Measurements from ENCODE around the gene USP46.

Gene USP46

GRCh38 chr4:52641854-52642563, 17.1 kb downstream of the USP46 start:
- no peak overlapping the region for H3K4me3 ChIP-seq (ENCODE audit: control insufficient read depth, low read depth, low read length)
- peak; percentile 76 for DNase-seq (ENCODE audit: low read depth)
- TF ChIP-seq CTCF (conservative IDR thresholded peaks at IDR 0.05; ENCODE audit: control insufficient read depth, insufficient read depth, low read depth, low read length), result no peak

DNA sequence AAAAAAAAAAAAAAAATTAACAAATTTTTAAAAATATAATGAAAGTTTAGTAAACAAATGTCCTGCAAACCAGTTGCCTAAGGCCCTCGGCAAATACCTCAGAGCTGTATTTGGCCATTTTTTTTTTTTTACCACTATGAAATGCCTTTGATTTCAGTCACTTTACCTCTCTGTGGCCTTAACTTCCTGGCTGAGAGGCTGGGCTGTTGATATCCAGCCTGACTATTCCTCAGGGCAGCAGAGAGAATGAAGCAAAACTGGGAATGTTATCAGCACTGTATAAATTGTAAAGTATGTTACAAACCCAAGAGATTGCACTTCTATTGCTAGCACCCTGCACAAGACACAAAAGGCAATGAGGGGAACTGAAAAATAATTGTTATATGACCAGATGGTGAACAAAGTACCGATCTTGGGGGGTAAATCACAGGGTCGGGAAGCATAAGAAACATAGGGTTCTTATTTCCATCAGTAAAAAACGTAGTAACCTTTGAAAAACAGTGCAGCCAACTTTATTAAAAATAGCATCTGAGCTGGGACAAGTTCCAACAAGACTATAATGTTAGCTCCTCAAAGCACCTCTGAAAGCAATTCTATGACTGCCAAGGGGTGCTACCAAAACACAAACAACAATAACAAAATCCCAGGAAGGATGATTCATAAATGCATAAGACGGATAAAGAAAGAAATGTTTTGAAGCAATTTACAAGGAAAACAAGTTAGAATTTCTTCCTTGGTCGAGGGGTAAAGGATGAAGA, 18.1 kb downstream of the USP46 start:
- H3K4me3 ChIP-seq (ENCODE audit: control insufficient read depth, low read depth, low read length), result no peak overlapping the region
- no peak for DNase-seq (ENCODE audit: low read depth)
- TF ChIP-seq CTCF (conservative IDR thresholded peaks at IDR 0.05; ENCODE audit: control insufficient read depth, insufficient read depth, low read depth, low read length), result no peak

- TF ChIP-seq CTCF (conservative IDR thresholded peaks at IDR 0.05; ENCODE audit: control insufficient read depth, insufficient read depth, low read depth, low read length), result no peak
- no peak for DNase-seq (ENCODE audit: low read depth)
- no peak overlapping the region for H3K4me3 ChIP-seq (ENCODE audit: control insufficient read depth, low read depth, low read length)
Measured at GRCh38 chr4:52638717-52639116, 20.4 kb downstream of the USP46 start.

DNA sequence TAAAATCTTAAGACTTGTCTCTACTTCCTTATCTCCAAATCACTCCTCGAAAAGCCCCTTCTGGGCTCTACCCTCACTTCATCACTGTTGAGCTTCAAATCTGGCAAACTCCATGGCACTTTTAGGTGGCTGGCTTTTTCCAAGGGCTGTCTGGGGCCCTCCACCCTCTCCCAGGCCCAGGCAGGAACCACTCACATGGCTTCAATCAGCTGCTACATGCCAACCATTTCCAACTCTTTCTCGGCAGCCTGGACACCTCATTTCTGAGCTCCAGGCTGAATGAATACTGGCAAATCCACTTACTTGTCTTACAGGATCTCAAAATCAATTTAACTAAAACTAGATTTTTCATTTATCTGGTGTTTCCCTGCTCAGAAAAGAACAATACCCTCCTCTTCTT, 22.0 kb downstream of the USP46 start:
- DNase-seq (ENCODE audit: low read depth), result no peak
- H3K4me3 ChIP-seq (ENCODE audit: control insufficient read depth, low read depth, low read length), result no peak overlapping the region
- no peak for TF ChIP-seq CTCF (conservative IDR thresholded peaks at IDR 0.05; ENCODE audit: control insufficient read depth, insufficient read depth, low read depth, low read length)

DNA sequence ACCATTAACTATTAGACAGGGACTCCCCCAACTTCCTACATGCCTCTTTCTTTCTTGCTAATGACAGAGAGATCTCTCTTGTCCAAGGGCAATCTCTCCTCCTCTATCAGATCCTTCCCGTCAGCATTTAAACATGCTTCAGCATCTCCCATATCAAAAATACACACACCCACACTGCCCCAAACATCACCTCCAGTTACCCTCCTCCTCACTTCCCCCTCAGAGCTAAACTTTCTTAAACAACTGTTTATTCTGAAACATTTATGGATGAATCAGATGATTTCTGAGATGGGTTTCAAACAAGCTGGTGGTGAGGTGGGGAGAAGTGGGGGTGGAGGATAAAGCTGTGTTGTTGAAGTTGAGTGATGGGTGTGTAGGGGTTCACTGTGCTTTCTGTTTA, 23.5 kb downstream of the USP46 start:
- DNase-seq (ENCODE audit: low read depth), result no peak
- TF ChIP-seq CTCF (conservative IDR thresholded peaks at IDR 0.05; ENCODE audit: control insufficient read depth, insufficient read depth, low read depth, low read length), result no peak

DNA sequence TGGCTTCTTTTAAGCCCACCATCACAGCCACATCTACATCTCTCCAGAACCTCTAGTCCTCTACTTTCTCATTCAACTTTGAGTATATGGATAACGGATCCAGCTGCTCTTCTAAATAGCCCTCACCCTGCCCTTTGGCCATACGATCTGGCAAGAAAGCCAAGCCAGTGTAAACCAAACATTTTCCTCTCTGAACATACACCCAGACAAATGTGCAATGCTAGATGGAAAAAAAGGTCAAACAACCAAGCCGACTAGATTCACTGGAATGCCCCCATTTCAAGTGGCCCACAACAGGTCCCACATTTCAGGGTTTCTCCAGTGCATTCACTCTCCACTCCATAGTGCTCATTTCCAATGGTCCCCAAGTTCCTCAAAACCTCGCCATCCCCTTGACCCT, 24.0 kb downstream of the USP46 start:
- TF ChIP-seq CTCF (conservative IDR thresholded peaks at IDR 0.05; ENCODE audit: control insufficient read depth, insufficient read depth, low read depth, low read length), result no peak
- no peak overlapping the region for H3K4me3 ChIP-seq (ENCODE audit: control insufficient read depth, low read depth, low read length)
- DNase-seq (ENCODE audit: low read depth), result no peak

More for the DNA sequence above, 23.5 kb downstream of the USP46 start:
- H3K4me3 ChIP-seq (ENCODE audit: control insufficient read depth, low read depth, low read length), result no peak overlapping the region

Measured in fibroblast of mammary gland (primary cell).